ENCODE data around the gene HIVEP3.

DNA sequence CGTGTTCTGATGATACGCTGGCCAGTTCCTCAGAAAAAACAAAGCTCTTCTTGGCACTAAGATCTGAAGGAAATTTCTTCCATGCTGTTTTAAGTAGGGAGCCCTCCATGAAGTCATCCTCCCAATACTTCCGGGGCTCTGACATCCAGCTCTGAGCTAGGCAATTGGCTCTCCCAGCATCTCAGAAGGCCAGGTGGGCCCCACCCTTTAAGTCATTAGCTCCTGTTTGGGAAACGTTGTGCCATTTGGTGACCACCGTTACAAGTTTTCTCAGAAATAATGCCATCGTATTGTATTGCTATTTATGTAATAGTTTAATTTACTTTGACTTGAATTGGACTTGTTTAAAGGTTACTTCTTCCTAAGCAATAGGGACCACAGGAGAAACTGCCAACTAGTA, 303.9 kb downstream of the HIVEP3 start:
- TF ChIP-seq CTCF (IDR thresholded peaks at IDR 0.05) (no peak), POLR2A (IDR thresholded peaks at IDR 0.05) (no peak)

Data from body of pancreas (tissue), 4 donors.